GM15510 (cell line): ENCODE data around the gene CTRL.
A peak's percentile ranks its signal among the peaks of the same experiment; 100 is the strongest.

Experiments
- POLR2A ChIP-seq: IDR thresholded peaks from 3 replicates; pipeline ENCODE4 v1.6.1; 2011; ENCODE audit warnings: borderline replicate concordance; ENCODE audit not compliant: insufficient read length; ENCODE audit errors: extremely low read depth

CTRL gene

GRCh38 chr16:67946966-67947558 is 15.4 kb upstream of the CTRL start:
- no peak for TF ChIP-seq POLR2A

- TF ChIP-seq POLR2A, result no peak
These were observed 14.5 kb upstream of the CTRL start for GRCh38 chr16:67946128-67946569.

GRCh38 chr16:67945392-67945933 is 13.8 kb upstream of the CTRL start:
- TF ChIP-seq POLR2A, result no peak

- TF ChIP-seq POLR2A, result no peak
These were observed 13.2 kb upstream of the CTRL start for GRCh38 chr16:67944690-67945391.

GRCh38 chr16:67943619-67944504 is 12.2 kb upstream of the CTRL start, which contains the start of gene LCAT:
Gene LCAT, minus strand, starts transcription at chr16:67944120. Its CDS starts 19 bp downstream, at chr16:67944101.
- no peak for TF ChIP-seq POLR2A

- no peak for TF ChIP-seq POLR2A
These were observed 11.6 kb upstream of the CTRL start for GRCh38 chr16:67943256-67943618.

- TF ChIP-seq POLR2A, result no peak
These were observed 11.0 kb upstream of the CTRL start for GRCh38 chr16:67942510-67943255.

- TF ChIP-seq POLR2A, result no peak
These were observed 10.5 kb upstream of the CTRL start for GRCh38 chr16:67942200-67942509.

- no peak for TF ChIP-seq POLR2A
These were observed 10.0 kb upstream of the CTRL start for GRCh38 chr16:67941469-67942199.

- TF ChIP-seq POLR2A, result no peak
These were observed 8.9 kb upstream of the CTRL start for GRCh38 chr16:67940446-67941089.

- no peak for TF ChIP-seq POLR2A
These were observed 8.1 kb upstream of the CTRL start for GRCh38 chr16:67939507-67940445.

- TF ChIP-seq POLR2A, result peak; percentile 32
These were observed 5.4 kb upstream of the CTRL start for GRCh38 chr16:67936880-67937605.

GRCh38 chr16:67936124-67936879 is 4.6 kb upstream of the CTRL start, which contains the start of gene PSMB10:
Gene PSMB10, minus strand, starts transcription at chr16:67936850. Its CDS starts 101 bp downstream, at chr16:67936749.
- peak; percentile 79 for TF ChIP-seq POLR2A
